Neuronal stem cell (in vitro differentiated cells): ENCODE data around the gene CD300LF.

ENCODE experiments used
- DNase-seq: peaks from one replicate; pipeline ENCODE4 v3.0.0-alpha.2; 2013; ENCODE audit warnings: low spot score
- H2AFZ ChIP-seq: one replicate; pipeline ENCODE4 v1.6.1; 2013; ENCODE audit warnings: mild to moderate bottlenecking, low read length, inconsistent platforms
- H2AK5ac ChIP-seq: 2 replicates; pipeline ENCODE4 v1.6.1; 2013; ENCODE audit warnings: low read depth, mild to moderate bottlenecking, inconsistent platforms, low read length, moderate library complexity, mixed read lengths
- H2BK120ac ChIP-seq: 2 replicates; pipeline ENCODE4 v1.6.1; 2013; ENCODE audit warnings: low read depth, mild to moderate bottlenecking, inconsistent platforms, low read length, moderate library complexity, mixed read lengths
- H2BK12ac ChIP-seq: one replicate; pipeline ENCODE4 v1.6.1; 2013; ENCODE audit warnings: low read length, inconsistent platforms
- H2BK15ac ChIP-seq: 2 replicates; pipeline ENCODE4 v1.6.1; 2013; ENCODE audit warnings: mild to moderate bottlenecking, low read length, inconsistent platforms, mixed read lengths
- H2BK5ac ChIP-seq: one replicate; pipeline ENCODE4 v1.6.1; 2013; ENCODE audit warnings: inconsistent platforms, mild to moderate bottlenecking, low read length, moderate library complexity
- H3K14ac ChIP-seq: one replicate; pipeline ENCODE4 v1.6.1; 2013; ENCODE audit warnings: low read length, inconsistent platforms
- H3K18ac ChIP-seq: 2 replicates; pipeline ENCODE4 v1.6.1; 2013; ENCODE audit warnings: low read length, inconsistent platforms
- H3K23ac ChIP-seq: 2 replicates; pipeline ENCODE4 v1.6.1; 2013; ENCODE audit warnings: low read depth, mild to moderate bottlenecking, mixed read lengths, low read length, inconsistent platforms; ENCODE audit not compliant: poor library complexity
- H3K27ac ChIP-seq: replicated peaks from 3 replicates; pipeline ENCODE4 v1.5.1; 2013; ENCODE audit warnings: low read length, inconsistent platforms
- H3K27me3 ChIP-seq, 3 experiments: 2 replicates each; pipeline ENCODE4 v1.6.1; 2013; ENCODE audit warnings: low read length in 3 of 3, mild to moderate bottlenecking in 2 of 3, inconsistent platforms in 1 of 3, low read depth in 1 of 3, mixed read lengths in 1 of 3, moderate library complexity in 1 of 3; ENCODE audit not compliant: control insufficient read depth in 3 of 3, insufficient read depth in 3 of 3
- H3K36me3 ChIP-seq, 2 donors: replicated peaks in 1 of 2; 2 replicates each; pipeline ENCODE4 v1.6.1; 2013; ENCODE audit warnings: low read length in 2 of 2; ENCODE audit not compliant: control insufficient read depth in 2 of 2, insufficient read depth in 2 of 2
- H3K4ac ChIP-seq: 2 replicates; pipeline ENCODE4 v1.6.1; 2013; ENCODE audit warnings: inconsistent platforms, mild to moderate bottlenecking, low read length, moderate library complexity
- H3K4me1 ChIP-seq, 2 donors: 1 replicate in 1 of 2; 2 replicates in 1 of 2; pipeline ENCODE4 v1.6.1; 2013; ENCODE audit warnings: low read length in 2 of 2, low read depth in 1 of 2; ENCODE audit not compliant: control insufficient read depth in 2 of 2, insufficient read depth in 1 of 2
- H3K4me2 ChIP-seq: one replicate; pipeline ENCODE4 v1.6.1; 2013; ENCODE audit warnings: mild to moderate bottlenecking, low read length, inconsistent platforms; ENCODE audit not compliant: insufficient read depth, poor library complexity, severe bottlenecking
- H3K4me3 ChIP-seq, 2 donors: 2 replicates each; pipeline ENCODE4 v1.5.1; 2013; ENCODE audit warnings: low read length in 2 of 2, mild to moderate bottlenecking in 2 of 2, inconsistent platforms in 1 of 2, moderate library complexity in 1 of 2
- H3K79me1 ChIP-seq: one replicate; pipeline ENCODE4 v1.6.1; 2013; ENCODE audit warnings: low read depth, mild to moderate bottlenecking, inconsistent platforms, low read length, moderate library complexity
- H3K9ac ChIP-seq: one replicate; pipeline ENCODE4 v1.6.1; 2013; ENCODE audit warnings: mild to moderate bottlenecking, low read depth, low read length, inconsistent platforms; ENCODE audit not compliant: poor library complexity
- H3K9me3 ChIP-seq, 2 donors: replicated peaks in 1 of 2; 2 replicates each; pipeline versions ENCODE3 to v1.6.1; 2013; ENCODE audit warnings: low read length in 2 of 2, mild to moderate bottlenecking in 2 of 2, inconsistent platforms in 1 of 2, low read depth in 1 of 2, mixed read lengths in 1 of 2, moderate library complexity in 1 of 2; ENCODE audit not compliant: control insufficient read depth in 2 of 2, insufficient read depth in 1 of 2
- H4K8ac ChIP-seq: one replicate; pipeline ENCODE4 v1.6.1; 2013; ENCODE audit warnings: low read depth, mild to moderate bottlenecking, inconsistent platforms, low read length, moderate library complexity
- H4K91ac ChIP-seq: one replicate; pipeline ENCODE4 v1.6.1; 2013; ENCODE audit warnings: low read length, low read depth, mild to moderate bottlenecking, inconsistent platforms; ENCODE audit not compliant: poor library complexity
- WGBS, 2 donors: extraction: QIAGEN DNeasy Blood & Tissue Kit; methylation state at CpG; one replicate each; pipeline ENCODE4 v1.1.7; 2013; ENCODE audit warnings: missing lambda C conversion rate in 2 of 2, mixed read lengths in 1 of 2; ENCODE audit not compliant: insufficient read length in 2 of 2, insufficient replicate concordance in 1 of 2; ENCODE audit errors: extremely low coverage in 2 of 2; 5-methylcytosine and 5-hydroxymethylcytosine counted together

Gene CD300LF

DNA sequence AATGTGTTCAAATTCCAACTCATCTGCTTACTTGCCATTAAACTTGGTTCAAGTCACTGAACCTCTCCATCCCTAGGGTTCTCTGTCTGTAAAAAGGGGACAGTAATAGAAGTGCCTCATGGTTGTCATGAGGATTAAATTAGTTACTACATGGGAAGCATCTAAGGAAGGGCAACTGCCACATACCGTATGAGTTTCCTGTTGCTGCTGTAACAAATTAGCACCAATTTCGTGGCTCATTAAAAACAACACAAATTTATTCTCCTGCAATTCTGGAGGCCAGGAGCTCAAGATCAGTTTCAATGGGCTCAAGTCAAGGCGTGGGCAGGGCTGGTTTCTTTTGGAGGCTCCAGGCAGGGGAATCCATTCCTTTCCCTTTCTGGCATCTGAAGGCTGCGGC lies 18.6 kb downstream of the CD300LF start:
- no peak overlapping the region for H3K4ac ChIP-seq
- H4K91ac ChIP-seq = no peak overlapping the region
- H3K14ac ChIP-seq = no peak overlapping the region
- H3K4me1 ChIP-seq = peaks cover 0 to 2% of the 10 kb centered on the region in 2 donors
- H2BK120ac ChIP-seq = no peak overlapping the region
- no peaks in the 10 kb centered on the region for H3K9me3 ChIP-seq
- no peak overlapping the region for H2AFZ ChIP-seq
- H3K4me2 ChIP-seq = no peak overlapping the region
- H3K9ac ChIP-seq = no peak overlapping the region
- H3K79me1 ChIP-seq = no peaks in the 10 kb centered on the region
- H3K27ac ChIP-seq = no peak overlapping the region
- no CpG with 5 or more reads among the region's 4 CpGs for WGBS, 2 donors
- no peak overlapping the region for H2BK12ac ChIP-seq
- no peak overlapping the region for H4K8ac ChIP-seq
- no peak overlapping the region for H3K18ac ChIP-seq
- no peak for DNase-seq
- no peak overlapping the region for H2BK5ac ChIP-seq
- H3K23ac ChIP-seq = no peak overlapping the region
- no peak overlapping the region for H2AK5ac ChIP-seq
- no peak overlapping the region for H2BK15ac ChIP-seq
- no peak overlapping the region for H3K4me3 ChIP-seq
- peaks cover 0 to 47% (median 0%) of the 10 kb centered on the region in 3 experiments for H3K27me3 ChIP-seq
- H3K36me3 ChIP-seq = no peaks in the 10 kb centered on the region

DNA sequence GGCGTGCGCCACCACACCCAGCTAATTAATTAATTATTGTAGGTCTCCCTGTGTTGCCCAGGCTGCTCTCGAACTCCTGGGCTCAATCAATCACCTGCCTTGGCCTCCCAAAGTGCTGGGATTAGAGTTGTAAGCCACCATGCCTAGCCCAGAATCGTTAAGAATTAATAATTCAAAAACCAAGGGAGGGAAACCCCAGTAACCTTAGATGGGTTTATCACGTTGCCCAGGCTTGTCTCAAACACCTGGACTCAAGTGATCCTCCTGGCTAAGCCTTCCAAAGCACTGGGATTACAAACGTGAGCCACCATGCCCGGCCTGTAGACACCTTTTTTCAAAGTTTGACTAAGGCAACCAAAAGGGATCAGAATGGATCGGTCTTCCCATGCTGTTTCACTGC lies 21.6 kb downstream of the CD300LF start:
- Histone ChIP-seq H2BK120ac (no peak overlapping the region), H3K23ac (no peak overlapping the region), H3K9ac (no peak overlapping the region), H4K91ac (no peak overlapping the region), H3K4me2 (no peak overlapping the region), H2AK5ac (no peak overlapping the region), H3K4ac (no peak overlapping the region), H3K27me3 (peaks cover 0 to 27% (median 0%) of the 10 kb centered on the region in 3 experiments), H3K4me3 (no peak overlapping the region), H3K36me3 (no peaks in the 10 kb centered on the region), H3K79me1 (no peaks in the 10 kb centered on the region), H2BK12ac (no peak overlapping the region), H3K27ac (no peak overlapping the region), H3K18ac (no peak overlapping the region), H3K4me1 (no peaks in the 10 kb centered on the region), H3K14ac (no peak overlapping the region), H2AFZ (no peak overlapping the region), H2BK5ac (no peak overlapping the region), H3K9me3 (no peaks in the 10 kb centered on the region), H4K8ac (no peak overlapping the region), H2BK15ac (no peak overlapping the region)
- no peak for DNase-seq
- no CpG with 5 or more reads among the region's 8 CpGs for WGBS, 2 donors

DNA sequence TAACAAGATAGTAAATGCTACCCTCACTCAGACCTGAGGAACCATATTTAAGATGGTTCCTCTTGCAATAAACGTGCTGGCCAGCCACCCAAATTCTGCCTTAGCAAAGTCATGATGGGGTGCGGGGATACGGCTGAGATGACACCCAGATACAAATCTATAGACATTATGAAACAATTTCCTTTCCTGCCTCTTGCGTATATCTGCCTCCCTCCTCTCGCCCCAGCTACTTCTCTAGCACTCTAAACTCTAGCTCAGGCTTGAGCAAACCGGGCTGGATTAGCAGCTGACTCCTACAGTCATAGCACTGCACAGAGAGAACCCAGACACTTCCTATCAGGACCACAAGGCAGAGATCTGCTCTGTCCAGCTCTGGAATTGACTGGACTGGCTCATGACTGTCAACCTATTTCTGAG lies 22.3 kb downstream of the CD300LF start:
- no peak overlapping the region for H2BK12ac ChIP-seq
- H3K27me3 ChIP-seq = peaks cover 0 to 19% (median 0%) of the 10 kb centered on the region in 3 experiments
- H3K4me3 ChIP-seq = no peak overlapping the region
- H3K14ac ChIP-seq = no peak overlapping the region
- H2BK5ac ChIP-seq = no peak overlapping the region
- H3K79me1 ChIP-seq = no peaks in the 10 kb centered on the region
- H3K23ac ChIP-seq = no peak overlapping the region
- DNase-seq = no peak
- H3K9ac ChIP-seq = no peak overlapping the region
- H2BK15ac ChIP-seq = no peak overlapping the region
- H3K9me3 ChIP-seq = no peaks in the 10 kb centered on the region
- H2AK5ac ChIP-seq = no peak overlapping the region
- H4K8ac ChIP-seq = no peak overlapping the region
- no peak overlapping the region for H4K91ac ChIP-seq
- no peaks in the 10 kb centered on the region for H3K36me3 ChIP-seq
- WGBS, 2 donors = no CpG with 5 or more reads among the region's 6 CpGs
- H2AFZ ChIP-seq = no peak overlapping the region
- no peak overlapping the region for H2BK120ac ChIP-seq
- H3K18ac ChIP-seq = no peak overlapping the region
- no peak overlapping the region for H3K4me2 ChIP-seq
- H3K27ac ChIP-seq = no peak overlapping the region
- H3K4me1 ChIP-seq = no peaks in the 10 kb centered on the region
- no peak overlapping the region for H3K4ac ChIP-seq

DNA sequence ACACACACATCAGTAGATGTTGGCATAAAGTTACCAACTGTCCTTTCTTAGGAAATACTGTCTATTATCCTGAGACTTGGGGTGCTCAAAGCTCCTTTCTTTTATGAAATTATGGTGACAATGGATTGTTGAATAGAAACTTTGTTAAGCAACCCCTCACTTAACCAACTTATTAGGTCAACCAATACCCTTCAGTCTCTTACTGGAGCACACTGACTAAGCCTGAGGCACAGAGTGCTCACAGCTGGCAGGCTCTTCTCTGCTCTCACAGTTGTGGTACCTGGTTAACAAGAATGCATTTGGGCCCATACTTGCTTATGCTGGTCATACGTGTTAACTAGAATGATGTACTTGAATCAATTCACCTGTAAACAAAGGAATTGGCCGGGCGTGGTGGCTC lies 24.8 kb downstream of the CD300LF start:
- Histone ChIP-seq H3K9me3 (no peaks in the 10 kb centered on the region), H3K14ac (no peak overlapping the region), H3K18ac (no peak overlapping the region), H3K4ac (no peak overlapping the region), H3K36me3 (no peaks in the 10 kb centered on the region), H4K91ac (no peak overlapping the region), H2BK120ac (no peak overlapping the region), H3K9ac (no peak overlapping the region), H3K4me2 (no peak overlapping the region), H4K8ac (no peak overlapping the region), H3K27me3 (peaks cover 0 to 15% (median 0%) of the 10 kb centered on the region in 3 experiments), H2BK12ac (no peak overlapping the region), H2BK15ac (no peak overlapping the region), H3K4me3 (no peak overlapping the region), H3K23ac (no peak overlapping the region), H2AFZ (no peak overlapping the region), H2BK5ac (no peak overlapping the region), H2AK5ac (no peak overlapping the region), H3K79me1 (no peaks in the 10 kb centered on the region), H3K4me1 (no peaks in the 10 kb centered on the region), H3K27ac (no peak overlapping the region)
- no CpG with 5 or more reads among the region's 3 CpGs for WGBS, 2 donors
- DNase-seq = no peak
